AG08395 (cell line): ENCODE data around the gene CTDSP2.
"Not testable (repeated sequence)": the region's sequence is repeated elsewhere in the genome, so short reads cannot be mapped to it uniquely, and the experiment has no call there.

Experiments used
- DNase-seq: peaks from one replicate; pipeline ENCODE4 v3.0.0; 2012; ENCODE audit warnings: mixed read lengths, low spot score

The CTDSP2 gene

GRCh38 chr12:57846577-57847319 is at the start of gene CTDSP2:
Gene CTDSP2 (minus strand): TSS chr12:57846729. CDS start chr12:57846435, 294 bp downstream.
- DNase-seq = peak; percentile 100

- DNase-seq = no peak
These were observed 49.5 kb upstream of the CTDSP2 start for GRCh38 chr12:57896115-57896433.

GRCh38 chr12:57895389-57896114 is 49.0 kb upstream of the CTDSP2 start:
- no peak for DNase-seq

GRCh38 chr12:57894399-57895292 is 48.1 kb upstream of the CTDSP2 start:
- no peak for DNase-seq

GRCh38 chr12:57893431-57894353 is 47.2 kb upstream of the CTDSP2 start:
- DNase-seq = peak; percentile 79

- DNase-seq = no peak
These were observed 45.9 kb upstream of the CTDSP2 start for GRCh38 chr12:57892232-57892972.

GRCh38 chr12:57891542-57892228 is 45.2 kb upstream of the CTDSP2 start:
- no peak for DNase-seq

GRCh38 chr12:57890191-57891115 is 43.9 kb upstream of the CTDSP2 start:
- DNase-seq = no peak

GRCh38 chr12:57889500-57889989 is 43.0 kb upstream of the CTDSP2 start:
- DNase-seq = peak; percentile 73

GRCh38 chr12:57888409-57889157 is 42.1 kb upstream of the CTDSP2 start:
- DNase-seq = peak; percentile 42

- DNase-seq = peak; percentile 51
These were observed 41.3 kb upstream of the CTDSP2 start for GRCh38 chr12:57887631-57888408.

GRCh38 chr12:57886964-57887363 is 40.4 kb upstream of the CTDSP2 start:
- not testable (repeated sequence) for DNase-seq

- DNase-seq = no peak
These were observed 40.0 kb upstream of the CTDSP2 start for GRCh38 chr12:57886542-57886941.

GRCh38 chr12:57885207-57885606 is 38.7 kb upstream of the CTDSP2 start:
- DNase-seq = no peak

- no peak for DNase-seq
These were observed 37.2 kb upstream of the CTDSP2 start for GRCh38 chr12:57883700-57884099.

- no peak for DNase-seq
These were observed 36.5 kb upstream of the CTDSP2 start for GRCh38 chr12:57883057-57883456.

GRCh38 chr12:57882575-57882974 is 36.0 kb upstream of the CTDSP2 start:
- no peak for DNase-seq
